Activated naive CD8-positive, alpha-beta T cell treated with anti-CD3 and anti-CD28 coated beads, Interleukin-2, amount 50 U/mL, for 16 hours (primary cell): ENCODE measurements around the gene TRIM38.
"Not testable (repeated sequence)": the region's sequence is repeated elsewhere in the genome, so short reads cannot be mapped to it uniquely, and the experiment has no call there.

Source experiments
- DNase-seq: peaks from one replicate; pipeline ENCODE4 v3.0.0-alpha.2; 2020; ENCODE audit warnings: low read depth, low spot score

Gene TRIM38

DNA sequence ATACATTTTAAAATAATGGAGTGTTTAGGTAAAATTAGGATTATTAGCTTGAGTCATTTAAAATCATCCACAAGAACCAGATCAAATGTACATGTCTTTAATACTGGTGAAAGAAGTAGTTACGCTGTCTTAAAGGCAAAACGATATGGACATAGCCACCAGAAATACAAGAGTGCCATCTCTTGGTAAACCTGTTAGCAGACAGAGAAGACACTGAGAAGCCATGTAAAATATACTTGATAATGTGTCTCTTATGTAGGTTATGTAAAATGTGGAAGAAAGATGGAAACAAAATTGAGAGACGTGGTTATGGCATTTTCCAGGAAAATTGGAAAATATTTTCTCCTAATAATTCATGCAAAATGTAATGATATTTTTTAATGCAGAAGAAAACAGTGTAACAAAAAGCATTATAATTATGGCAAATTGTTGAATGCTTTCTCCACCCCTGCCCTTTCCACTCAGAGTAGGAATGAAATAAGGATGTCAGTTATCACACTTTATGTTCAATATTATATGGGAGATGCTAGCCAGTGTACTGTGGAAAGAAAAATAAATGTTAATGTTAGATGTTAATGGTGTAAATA, 19.9 kb upstream of the TRIM38 start:
- no peak for DNase-seq

- DNase-seq: no peak
These were observed 18.7 kb upstream of the TRIM38 start for GRCh38 chr6:25943887-25944286.

- no peak for DNase-seq
These were observed 17.7 kb upstream of the TRIM38 start for GRCh38 chr6:25944688-25945574.

DNA sequence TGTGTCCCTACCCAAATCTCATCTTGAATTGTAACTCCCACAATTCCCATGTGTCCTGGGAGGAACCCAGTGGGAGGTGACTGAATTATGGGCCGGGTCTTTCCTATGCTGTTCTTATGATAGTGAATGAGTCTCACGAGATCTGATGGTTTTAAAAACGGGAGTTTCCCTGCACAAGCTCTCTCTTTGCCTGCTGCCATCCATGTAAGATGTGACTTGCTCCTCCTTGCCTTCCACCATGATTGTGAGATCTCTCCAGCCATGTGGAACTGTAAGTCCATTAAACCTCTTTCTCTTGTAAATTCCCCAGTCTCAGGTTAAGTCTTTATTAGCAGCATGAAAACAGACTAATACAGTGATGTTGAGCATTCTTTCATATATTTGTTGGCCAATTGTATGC, 16.9 kb upstream of the TRIM38 start:
- not testable (repeated sequence) for DNase-seq

DNA sequence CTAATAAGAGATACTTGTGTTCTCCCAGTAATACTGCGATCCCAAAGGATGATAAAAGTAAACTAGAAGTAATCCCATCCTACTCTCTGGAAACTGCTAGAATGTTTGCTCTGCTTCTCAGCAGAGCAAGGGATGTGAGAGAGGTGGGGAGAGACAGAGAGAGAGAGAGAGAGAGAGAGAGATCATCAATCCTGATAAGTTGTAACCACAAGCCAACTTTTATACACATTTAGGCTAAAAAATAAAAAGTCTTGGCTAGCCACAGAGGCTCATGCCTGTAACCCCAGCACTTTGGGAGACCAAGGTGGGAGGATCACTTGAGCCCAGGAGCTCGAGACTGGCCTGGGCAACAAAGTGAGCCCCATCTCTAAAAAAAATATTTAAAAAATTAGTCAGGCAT, 16.0 kb upstream of the TRIM38 start:
- DNase-seq: no peak

DNA sequence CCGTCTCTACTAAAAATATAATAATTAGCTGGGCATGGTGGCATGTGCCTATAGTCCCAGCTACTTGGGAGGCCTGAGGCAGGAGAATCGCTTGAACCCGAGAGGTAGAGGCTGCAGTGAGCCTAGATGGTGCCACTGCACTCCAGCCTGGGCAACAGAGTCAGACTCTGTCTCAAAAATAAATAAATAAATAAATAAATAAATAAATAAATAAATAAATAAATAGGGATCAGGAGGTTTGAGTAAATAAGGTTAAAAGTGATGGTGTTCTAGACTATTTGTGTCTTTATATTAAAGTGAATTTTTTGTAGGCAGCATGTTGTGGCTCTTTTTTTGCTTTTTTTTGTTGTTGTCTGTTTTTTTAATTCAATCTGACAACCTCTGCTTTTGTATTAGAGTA, 15.1 kb upstream of the TRIM38 start:
- DNase-seq: not testable (repeated sequence)

DNA sequence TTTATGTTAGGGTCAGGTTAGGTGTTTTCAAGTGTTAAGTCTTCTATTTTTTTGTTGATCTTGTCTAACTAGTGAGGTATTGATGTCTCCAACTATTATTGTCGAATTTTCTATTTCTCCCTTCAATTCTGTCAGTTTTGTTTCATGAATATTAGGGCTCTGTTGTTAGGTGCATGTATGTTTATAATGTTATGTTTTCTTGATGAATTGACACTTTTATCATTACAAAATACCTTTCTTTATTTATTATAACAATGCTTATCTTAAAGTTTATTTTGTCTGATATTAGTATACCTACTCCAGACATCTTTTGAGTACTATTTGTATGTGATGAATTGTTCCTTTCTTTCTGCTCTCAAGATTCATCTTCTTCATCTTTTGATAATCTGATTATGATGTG, 12.9 kb upstream of the TRIM38 start:
- no peak for DNase-seq

- no peak for DNase-seq
These were observed 12.3 kb upstream of the TRIM38 start for GRCh38 chr6:25950297-25950696.

DNA sequence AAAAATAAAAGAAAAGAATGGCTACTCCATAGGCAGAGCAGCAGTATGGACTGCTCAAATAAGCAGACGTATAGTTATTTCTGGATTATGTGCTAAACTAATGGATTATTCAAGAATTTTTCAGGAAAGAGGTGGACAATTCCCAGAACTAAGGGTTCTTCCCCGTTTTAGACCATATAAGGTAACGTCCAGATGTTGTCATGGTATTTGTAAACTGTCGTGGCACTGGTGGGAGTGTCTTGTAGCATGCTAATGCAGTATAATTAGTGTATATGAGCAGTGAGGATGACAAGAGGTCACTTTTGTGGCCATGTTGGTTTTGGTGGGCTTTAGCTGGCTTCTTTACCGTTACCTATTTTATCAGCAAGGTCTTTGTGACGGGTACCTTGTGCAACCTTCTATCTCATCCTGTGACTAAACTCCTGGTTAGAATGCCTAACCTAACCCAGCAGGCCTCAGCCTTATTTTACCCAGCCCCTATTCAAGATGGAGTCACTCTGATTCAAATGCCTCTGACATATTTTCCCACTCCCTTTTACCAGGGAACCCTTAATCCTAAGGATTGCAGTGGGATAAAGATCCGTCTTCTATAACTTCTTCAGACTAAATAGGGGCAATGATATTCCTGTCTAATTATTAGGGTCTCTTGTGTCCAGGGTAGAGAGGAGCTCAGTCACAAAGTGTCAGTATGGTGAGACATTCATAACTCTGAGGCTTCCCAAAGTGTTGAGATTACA, 11.1 kb upstream of the TRIM38 start:
- DNase-seq: no peak

DNA sequence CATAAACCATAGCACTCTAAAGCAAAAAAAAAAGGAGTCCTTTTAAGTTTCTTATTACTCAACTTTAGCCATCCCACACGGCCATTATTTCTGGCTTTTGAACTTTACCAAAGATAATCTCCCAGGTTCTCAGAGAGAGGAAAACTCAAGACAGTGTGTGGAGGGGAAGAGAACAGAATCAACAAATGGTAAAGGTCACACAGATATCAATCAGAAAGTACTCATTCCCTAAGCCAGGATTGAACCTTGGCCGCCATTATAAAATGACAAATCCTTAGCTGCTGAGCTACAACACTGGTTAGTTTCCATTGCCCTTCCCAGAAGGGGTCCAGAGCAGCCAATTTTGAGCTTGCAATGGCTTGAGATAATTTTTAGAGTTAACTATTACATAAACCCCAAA, 10.1 kb upstream of the TRIM38 start:
- DNase-seq: no peak

DNA sequence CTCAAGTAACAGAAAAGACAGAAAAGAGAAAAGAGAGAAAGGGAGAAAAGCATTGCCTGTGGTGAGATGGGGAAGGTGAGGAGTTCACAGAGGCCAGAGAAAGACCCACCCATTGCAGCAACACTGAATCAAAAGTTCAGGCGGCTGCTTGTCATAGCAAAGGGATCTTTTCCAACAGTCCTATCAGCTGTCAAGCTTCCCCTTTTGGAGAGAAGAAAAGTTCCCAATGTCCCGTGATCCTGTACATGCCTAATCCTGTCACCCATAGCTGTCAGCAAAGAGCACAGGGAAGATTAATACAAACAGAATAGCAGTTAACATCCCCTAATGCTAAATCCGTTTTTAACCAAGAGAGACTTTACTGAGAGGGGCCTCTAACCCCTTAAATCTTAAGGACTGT, 8.9 kb upstream of the TRIM38 start:
- DNase-seq: no peak

- no peak for DNase-seq
These were observed 7.8 kb upstream of the TRIM38 start for GRCh38 chr6:25954756-25955155.

DNA sequence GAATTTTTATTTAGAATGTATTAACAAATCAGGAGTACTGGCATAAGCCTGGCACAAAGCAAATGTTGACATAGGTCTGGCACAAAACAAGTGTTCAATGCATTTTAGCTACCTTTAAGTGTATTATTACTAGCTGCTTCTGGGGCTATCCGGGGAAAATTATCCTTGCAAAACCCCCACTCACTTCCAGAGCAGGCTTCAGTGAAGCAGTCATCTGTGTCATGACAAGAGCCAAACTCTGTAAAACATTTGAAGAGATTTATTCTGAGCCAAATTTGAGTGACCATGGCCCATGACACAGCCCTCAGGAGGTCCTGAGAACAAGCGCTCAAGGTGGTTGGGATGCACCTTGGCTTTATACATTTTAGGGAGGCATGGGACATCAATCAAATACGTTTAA, 6.4 kb upstream of the TRIM38 start:
- DNase-seq: no peak

DNA sequence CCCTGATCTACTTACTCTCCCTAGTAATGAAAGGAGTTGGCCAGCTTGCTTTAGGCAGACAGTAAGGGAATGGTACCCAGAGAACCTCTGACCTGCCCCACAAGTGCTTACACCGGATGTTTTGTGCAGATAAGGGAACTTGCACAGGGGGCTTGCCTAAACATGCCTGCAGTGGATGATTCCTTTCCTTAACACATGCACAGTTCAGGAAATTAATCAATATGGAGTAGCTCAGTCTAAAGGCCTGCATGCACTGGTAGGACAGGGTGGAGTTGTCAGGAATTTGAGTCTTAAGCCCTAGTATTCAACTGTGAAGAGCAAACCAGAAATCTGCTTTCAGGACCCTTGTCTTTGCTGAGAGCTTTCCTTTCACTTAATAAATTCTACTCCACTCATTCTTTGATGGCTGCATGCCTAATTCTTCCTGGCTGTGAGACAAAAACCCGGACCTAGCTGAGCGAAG, 3.9 kb upstream of the TRIM38 start:
- no peak for DNase-seq

GRCh38 chr6:25959890-25960536, 2.6 kb upstream of the TRIM38 start:
- DNase-seq: no peak

GRCh38 chr6:25960734-25961133, 1.9 kb upstream of the TRIM38 start:
- DNase-seq: no peak

DNA sequence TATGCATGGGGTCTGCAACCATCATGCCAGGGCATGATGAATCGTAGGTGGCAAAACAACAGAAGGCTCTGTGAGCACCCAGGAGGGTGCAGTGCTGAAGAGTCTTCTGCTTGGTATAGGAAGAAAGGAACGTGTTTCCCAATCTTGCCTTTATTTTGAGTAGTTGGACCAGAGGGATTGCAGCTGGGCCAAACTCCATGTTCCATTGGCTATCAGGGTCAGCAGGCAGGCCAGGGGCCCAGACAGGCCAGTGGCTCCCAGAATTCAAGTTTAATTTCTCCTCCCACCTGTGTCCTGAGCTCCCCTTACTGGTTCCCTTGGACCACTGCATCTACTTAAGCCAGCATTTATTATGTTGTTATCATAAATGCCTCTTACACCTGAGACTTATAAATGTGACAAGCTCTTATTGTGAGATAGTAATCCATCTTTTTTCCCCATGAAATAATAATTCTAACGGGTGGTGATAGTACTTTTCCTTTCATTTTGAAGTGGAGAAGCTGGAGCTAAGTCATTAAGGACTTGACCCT, 918 bp upstream of the TRIM38 start:
- DNase-seq: no peak

GRCh38 chr6:25963426-25964123, 973 bp downstream of the TRIM38 start:
- DNase-seq: no peak

GRCh38 chr6:25965058-25965457, 2.5 kb downstream of the TRIM38 start:
- DNase-seq: no peak

- DNase-seq: no peak
These were observed 4.1 kb downstream of the TRIM38 start for GRCh38 chr6:25966711-25967110.

GRCh38 chr6:25968769-25969168, 6.2 kb downstream of the TRIM38 start:
- DNase-seq: no peak
